Ascending aorta (tissue), 2 donors: ENCODE data around the gene DIPK1B. TPM values are rescaled to one million over a fixed set of nuclear protein-coding genes. Genes with fewer than 3 reads are reported as not detected.

Experiments used
- DNase-seq, 2 donors: peaks; one replicate each; pipeline ENCODE4 v3.0.0-alpha.2; 2019; ENCODE audit warnings: low spot score in 2 of 2
- H3K27ac ChIP-seq, 2 donors: fragments of 200-600 bp; sonication (generic); one replicate each; pipeline ENCODE4 v1.5.1; 2016 to 2017; ENCODE audit warnings: mild to moderate bottlenecking in 1 of 2
- H3K27me3 ChIP-seq: fragments of 200-600 bp; sonication (generic); one replicate; pipeline ENCODE4 v1.5.1; 2017
- H3K36me3 ChIP-seq, 2 donors: fragments of 200-600 bp; sonication (generic); one replicate each; pipeline ENCODE4 v1.5.1; 2016
- H3K4me1 ChIP-seq, 2 donors: fragments of 200-600 bp; sonication (generic); one replicate each; pipeline ENCODE4 v1.5.1; 2016 to 2017; ENCODE audit warnings: mild to moderate bottlenecking in 1 of 2
- H3K4me3 ChIP-seq, 2 donors: fragments of 200-600 bp; sonication (generic); one replicate each; pipeline ENCODE4 v1.5.1; 2016 to 2017; ENCODE audit warnings: mild to moderate bottlenecking in 1 of 2
- H3K9me3 ChIP-seq, 2 donors: fragments of 200-600 bp; sonication (generic); one replicate each; pipeline ENCODE4 v1.5.1; 2016
- intact Hi-C: fragments of 100-400 bp; cut with DNase I; formaldehyde crosslinking; loops from one replicate; pipeline ENCODE4 v1.15.1; 2023
- total RNA-seq: library from RNA; depleted of rRNA; stranded (reverse); fragments of >200 nt; gene quantifications from one replicate; pipeline ENCODE4 v1.1.0, GENCODE V29; 2016
- TF ChIP-seq, protein P1 (sequence below), 3 experiments: fragments of 200-600 bp in 2 of 3; fragments of 450-650 bp in 1 of 3; sonication (generic) in 2 of 3; IDR thresholded peaks; one replicate each; pipeline ENCODE4 v1.5.1; 2016 to 2019; ENCODE audit warnings: antibody characterized with exemption in 3 of 3, mild to moderate bottlenecking in 1 of 3, moderate library complexity in 1 of 3

The DIPK1B gene
- total RNA-seq, 1 donor from 2014 or later, result 86.2 TPM

DNA sequence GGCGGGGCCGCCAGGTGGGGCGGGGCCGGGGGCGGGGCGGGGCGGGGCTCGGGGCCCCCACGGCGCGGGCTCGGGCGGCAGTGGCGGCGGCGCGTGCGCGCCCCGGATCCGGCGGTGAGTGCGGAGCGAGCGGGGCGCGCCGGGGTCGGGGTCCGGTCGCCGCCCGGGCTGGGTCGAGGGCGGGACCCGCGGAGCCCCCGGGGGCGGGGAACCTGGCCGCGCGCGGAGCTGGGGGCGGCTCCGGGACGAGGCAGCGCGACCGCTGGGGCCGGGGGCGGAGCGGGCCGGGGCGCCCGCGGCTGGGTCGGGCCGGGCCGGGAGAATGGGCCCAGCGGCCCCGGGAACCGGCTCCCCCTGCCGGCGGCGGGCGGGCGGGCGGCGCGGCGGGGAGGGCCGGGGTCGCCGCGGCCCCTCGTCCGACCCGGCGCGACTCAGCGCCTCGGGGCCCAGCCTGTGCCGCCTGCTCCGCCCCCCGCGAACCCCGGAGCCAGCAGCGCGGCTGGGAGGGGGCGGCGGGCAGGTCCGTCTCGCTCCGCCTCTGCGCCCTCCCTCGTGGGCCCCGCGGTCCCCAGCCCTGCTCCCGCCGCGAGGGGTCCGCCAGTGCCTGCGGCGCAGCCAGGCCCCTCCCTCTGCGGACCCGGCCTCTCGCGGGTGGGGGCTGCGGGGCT, 46.5 kb upstream of the DIPK1B start:
- TF ChIP-seq, protein P1, sequence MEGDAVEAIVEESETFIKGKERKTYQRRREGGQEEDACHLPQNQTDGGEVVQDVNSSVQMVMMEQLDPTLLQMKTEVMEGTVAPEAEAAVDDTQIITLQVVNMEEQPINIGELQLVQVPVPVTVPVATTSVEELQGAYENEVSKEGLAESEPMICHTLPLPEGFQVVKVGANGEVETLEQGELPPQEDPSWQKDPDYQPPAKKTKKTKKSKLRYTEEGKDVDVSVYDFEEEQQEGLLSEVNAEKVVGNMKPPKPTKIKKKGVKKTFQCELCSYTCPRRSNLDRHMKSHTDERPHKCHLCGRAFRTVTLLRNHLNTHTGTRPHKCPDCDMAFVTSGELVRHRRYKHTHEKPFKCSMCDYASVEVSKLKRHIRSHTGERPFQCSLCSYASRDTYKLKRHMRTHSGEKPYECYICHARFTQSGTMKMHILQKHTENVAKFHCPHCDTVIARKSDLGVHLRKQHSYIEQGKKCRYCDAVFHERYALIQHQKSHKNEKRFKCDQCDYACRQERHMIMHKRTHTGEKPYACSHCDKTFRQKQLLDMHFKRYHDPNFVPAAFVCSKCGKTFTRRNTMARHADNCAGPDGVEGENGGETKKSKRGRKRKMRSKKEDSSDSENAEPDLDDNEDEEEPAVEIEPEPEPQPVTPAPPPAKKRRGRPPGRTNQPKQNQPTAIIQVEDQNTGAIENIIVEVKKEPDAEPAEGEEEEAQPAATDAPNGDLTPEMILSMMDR (IDR thresholded peaks at IDR 0.05), result no peak
- Histone ChIP-seq H3K4me3 (peak overlapping the region; percentile 45 to 65), H3K36me3 (no peaks in the 10 kb centered on the region), H3K4me1 (peaks cover 3 to 5% of the 10 kb centered on the region in 2 donors), H3K27ac (no peak overlapping the region), H3K27me3 (peaks cover 7% of the 10 kb centered on the region), H3K9me3 (no peaks in the 10 kb centered on the region)
- no peak for DNase-seq
- intact Hi-C loops, result no loop called here

DNA sequence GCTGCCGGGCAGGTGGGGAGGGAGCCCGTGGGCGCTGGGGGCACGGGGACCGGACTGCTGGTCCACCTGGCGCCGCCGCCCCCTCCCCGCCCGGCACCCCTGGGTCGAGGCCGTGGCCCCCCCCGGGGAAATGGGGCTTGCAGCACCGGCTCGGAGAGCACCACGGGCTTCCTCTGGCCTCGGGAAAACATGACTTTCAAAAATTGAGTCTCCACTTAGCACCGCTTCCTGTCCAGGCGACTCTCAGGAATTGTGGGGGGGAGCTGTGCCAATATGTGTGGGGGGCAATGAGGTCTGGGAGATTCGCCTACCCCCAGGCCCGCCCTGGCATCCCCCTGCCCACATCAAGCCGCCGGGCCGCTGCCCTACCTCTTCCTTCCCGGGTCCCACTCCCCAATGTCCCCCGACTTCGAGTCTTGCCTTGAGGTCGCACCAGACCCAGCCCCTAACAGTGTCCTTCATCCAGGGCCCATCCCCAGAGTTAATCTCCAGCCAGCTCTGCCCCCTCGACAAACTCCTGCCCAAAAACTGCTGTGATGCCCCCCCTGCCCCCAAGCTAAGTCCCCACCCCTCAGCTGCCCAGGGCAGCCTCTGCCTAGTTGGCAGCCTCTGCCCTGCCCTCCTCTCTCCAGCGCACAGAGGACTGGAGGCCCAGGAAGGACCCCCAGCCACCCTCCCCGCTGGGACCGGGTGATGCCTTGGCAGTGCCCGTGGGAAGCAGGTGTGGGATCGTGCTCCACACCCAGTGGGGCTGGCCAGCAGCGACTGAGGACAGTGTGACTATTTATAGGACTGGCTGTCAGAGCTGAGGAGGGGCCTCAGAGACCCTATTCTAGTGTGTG, 45.8 kb upstream of the DIPK1B start:
- peaks cover 10% of the 10 kb centered on the region for H3K27me3 ChIP-seq
- no peak for DNase-seq
- intact Hi-C loops, result no loop called here
- H3K36me3 ChIP-seq, result no peaks in the 10 kb centered on the region
- H3K27ac ChIP-seq, result no peak overlapping the region
- H3K9me3 ChIP-seq, result no peaks in the 10 kb centered on the region
- peak overlapping the region; percentile 45 to 53 for H3K4me3 ChIP-seq
- peaks cover 3 to 5% of the 10 kb centered on the region in 2 donors for H3K4me1 ChIP-seq
- TF ChIP-seq, protein P1 (IDR thresholded peaks at IDR 0.05), result no peak

DNA sequence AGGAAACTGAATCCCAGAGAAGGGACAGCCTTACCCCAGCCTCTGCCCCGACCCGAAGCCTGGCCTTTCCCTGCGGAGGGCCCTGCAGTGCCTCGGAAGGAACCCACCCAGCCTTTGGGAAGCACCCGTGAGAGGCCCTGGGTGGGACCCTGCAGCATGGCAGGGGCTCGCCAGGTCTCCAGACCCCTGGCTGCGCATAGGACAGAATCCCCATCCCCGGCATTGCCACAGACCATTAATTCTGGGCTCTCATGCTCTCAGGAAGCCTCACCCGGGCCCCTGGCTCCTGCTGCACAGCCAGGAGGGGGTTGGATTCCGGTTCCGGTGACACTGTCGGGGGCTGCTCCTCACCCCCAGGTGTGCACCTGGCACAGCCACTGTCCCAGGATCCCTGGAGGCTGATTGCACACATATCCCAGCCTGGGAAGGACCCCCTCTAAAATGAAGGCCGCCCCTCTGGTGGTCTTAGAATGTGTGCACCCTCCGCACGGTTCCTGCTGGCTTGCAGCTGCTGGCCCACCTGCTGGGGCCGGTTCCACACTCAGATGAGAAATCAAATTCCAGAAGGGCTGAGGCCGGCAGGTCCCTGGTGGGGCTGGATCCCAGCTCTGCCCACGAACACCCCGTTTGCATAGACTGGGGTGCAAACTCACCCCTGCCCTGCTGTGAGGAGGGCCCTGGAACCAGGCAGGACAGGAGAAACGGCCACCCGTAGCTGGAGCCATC, 45.0 kb upstream of the DIPK1B start:
- H3K27me3 ChIP-seq, result peaks cover 13% of the 10 kb centered on the region
- no peak overlapping the region for H3K27ac ChIP-seq
- H3K9me3 ChIP-seq, result no peaks in the 10 kb centered on the region
- H3K4me3 ChIP-seq, result peak overlapping the region; percentile 17 to 53
- H3K4me1 ChIP-seq, result peaks cover 3 to 5% of the 10 kb centered on the region in 2 donors
- H3K36me3 ChIP-seq, result no peaks in the 10 kb centered on the region
- TF ChIP-seq, protein P1 (IDR thresholded peaks at IDR 0.05), result no peak
- intact Hi-C loops, result no loop called here
- no peak for DNase-seq

DNA sequence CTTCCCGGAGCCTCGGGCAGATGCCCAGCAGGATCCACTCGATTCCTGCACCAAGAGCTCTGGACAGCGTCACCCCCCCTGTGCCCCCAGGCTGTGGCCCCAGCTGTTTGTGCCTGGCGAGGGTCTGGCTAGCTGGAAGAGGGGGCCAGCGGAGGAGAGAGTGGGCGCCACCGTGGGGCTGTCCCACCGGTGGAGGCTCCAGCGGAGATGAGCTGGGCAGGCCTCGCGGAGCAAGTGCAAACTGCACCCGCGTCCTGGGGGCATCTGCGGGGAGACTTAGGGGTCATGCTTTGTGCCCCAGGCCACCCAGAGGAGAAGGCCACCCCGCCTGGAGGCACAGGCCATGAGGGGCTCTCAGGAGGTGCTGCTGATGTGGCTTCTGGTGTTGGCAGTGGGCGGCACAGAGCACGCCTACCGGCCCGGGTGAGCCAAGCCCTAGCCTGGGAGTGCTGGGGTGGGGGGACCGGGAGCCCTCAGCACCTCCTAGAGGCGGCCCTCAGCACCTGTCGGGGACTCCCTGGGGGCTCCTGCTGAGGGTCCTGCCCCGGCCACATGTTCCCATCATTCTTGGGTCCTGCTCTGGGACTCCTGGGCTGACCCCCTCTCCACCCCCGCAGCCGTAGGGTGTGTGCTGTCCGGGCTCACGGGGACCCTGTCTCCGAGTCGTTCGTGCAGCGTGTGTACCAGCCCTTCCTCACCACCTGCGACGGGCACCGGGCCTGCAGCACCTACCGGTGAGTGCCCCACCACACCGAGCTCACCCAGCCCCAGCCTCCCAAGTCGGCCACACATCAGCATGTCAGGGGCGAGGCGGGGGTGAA, 44.2 kb upstream of the DIPK1B start:
- Histone ChIP-seq H3K36me3 (no peaks in the 10 kb centered on the region), H3K27ac (no peak overlapping the region), H3K4me3 (peak overlapping the region in 1 of 2 donors; percentile 53), H3K9me3 (no peaks in the 10 kb centered on the region), H3K27me3 (peaks cover 13% of the 10 kb centered on the region), H3K4me1 (peaks cover 3 to 5% of the 10 kb centered on the region in 2 donors)
- DNase-seq, result no peak
- intact Hi-C loops, result no loop called here
- TF ChIP-seq, protein P1 (IDR thresholded peaks at IDR 0.05), result no peak
